ENCODE data around the gene SNRPD3.

Gene SNRPD3

DNA sequence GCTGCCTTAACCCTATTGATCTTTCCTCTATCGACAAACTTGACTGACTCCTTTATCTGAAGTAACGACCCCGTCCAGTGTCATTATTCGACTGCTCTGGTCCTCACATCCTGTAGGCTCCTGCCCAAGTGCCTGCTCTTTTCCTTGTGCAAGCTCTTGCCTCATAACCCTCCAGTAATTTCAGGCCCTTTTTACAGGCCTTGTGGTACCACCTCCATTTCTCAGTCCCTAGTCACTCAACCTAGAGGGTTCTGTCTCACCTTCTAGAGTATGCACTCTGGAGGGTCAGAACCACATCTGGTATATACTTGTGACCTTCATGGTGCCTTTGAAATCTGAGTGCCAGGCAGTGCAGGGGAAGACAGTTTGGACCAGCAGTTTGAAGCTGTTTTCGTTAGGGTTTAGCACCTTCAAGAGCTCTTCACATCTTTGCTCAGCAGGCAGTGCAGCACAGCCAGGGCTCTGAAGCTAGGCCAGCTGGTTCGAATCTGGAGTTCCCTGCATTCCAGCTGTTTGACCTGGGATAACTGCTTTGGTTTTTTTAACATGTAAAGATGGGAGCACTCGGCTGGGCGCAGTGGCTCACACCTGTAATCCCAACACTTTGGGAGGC lies 11.2 kb downstream of the SNRPD3 start:
- DNase-seq (ENCODE audit: low read depth in 4 of 4, low spot score in 1 of 4): no peak

GRCh38 chr22:24567668-24568067 lies 11.9 kb downstream of the SNRPD3 start:
- DNase-seq (ENCODE audit: low read depth in 4 of 4, low spot score in 1 of 4): no peak

GRCh38 chr22:24571266-24571665 lies 15.5 kb downstream of the SNRPD3 start:
- DNase-seq (ENCODE audit: low read depth in 4 of 4, low spot score in 1 of 4): no peak

GRCh38 chr22:24576778-24577177 lies 21.0 kb downstream of the SNRPD3 start:
- no peak for DNase-seq (ENCODE audit: low read depth in 4 of 4, low spot score in 1 of 4)

GRCh38 chr22:24578355-24579257 lies 22.8 kb downstream of the SNRPD3 start:
- DNase-seq (ENCODE audit: low read depth in 4 of 4, low spot score in 1 of 4): no peak

- no peak for DNase-seq (ENCODE audit: low read depth in 4 of 4, low spot score in 1 of 4)
Observed at GRCh38 chr22:24579258-24579601, 23.4 kb downstream of the SNRPD3 start.

- no peak for DNase-seq (ENCODE audit: low read depth in 4 of 4, low spot score in 1 of 4)
Observed at GRCh38 chr22:24580276-24580675, 24.5 kb downstream of the SNRPD3 start.

DNA sequence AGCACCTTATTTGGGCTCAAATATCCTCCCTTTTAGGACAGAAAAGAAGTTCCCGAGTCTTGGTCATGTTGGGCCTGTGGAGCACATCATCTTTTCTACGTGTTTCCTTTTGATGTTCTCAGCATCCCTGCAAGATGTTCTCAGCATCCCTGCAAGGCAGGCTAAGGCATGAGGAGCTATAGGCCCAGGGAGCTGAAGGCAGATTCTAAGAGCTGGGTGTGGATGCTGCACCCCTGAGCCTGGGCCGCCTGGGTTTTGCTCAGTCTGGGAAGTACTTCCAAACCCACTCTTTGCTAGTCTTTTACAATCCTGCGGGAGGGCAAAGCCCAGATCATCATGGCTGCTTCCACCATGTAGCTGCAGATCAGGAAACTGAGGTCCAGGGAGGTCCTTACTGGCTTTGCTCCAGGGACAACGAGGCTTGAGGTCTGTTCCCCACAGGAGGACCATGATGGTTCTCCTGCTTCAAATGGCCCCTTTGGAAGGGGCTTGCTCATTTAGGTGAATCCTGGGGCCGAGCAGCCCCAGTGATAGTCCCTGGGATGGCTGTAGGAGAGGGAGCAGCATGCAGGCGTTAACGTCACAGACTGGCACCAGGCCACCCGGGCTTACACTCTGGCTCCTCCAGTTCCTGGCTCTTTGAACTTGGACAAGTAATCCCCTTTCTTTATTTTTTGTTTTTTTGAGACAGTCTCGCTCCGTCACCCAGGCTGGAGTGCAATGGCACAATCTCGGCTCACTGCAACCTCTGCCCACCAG lies 26.4 kb downstream of the SNRPD3 start:
- no peak for DNase-seq (ENCODE audit: low read depth in 4 of 4, low spot score in 1 of 4)

DNA sequence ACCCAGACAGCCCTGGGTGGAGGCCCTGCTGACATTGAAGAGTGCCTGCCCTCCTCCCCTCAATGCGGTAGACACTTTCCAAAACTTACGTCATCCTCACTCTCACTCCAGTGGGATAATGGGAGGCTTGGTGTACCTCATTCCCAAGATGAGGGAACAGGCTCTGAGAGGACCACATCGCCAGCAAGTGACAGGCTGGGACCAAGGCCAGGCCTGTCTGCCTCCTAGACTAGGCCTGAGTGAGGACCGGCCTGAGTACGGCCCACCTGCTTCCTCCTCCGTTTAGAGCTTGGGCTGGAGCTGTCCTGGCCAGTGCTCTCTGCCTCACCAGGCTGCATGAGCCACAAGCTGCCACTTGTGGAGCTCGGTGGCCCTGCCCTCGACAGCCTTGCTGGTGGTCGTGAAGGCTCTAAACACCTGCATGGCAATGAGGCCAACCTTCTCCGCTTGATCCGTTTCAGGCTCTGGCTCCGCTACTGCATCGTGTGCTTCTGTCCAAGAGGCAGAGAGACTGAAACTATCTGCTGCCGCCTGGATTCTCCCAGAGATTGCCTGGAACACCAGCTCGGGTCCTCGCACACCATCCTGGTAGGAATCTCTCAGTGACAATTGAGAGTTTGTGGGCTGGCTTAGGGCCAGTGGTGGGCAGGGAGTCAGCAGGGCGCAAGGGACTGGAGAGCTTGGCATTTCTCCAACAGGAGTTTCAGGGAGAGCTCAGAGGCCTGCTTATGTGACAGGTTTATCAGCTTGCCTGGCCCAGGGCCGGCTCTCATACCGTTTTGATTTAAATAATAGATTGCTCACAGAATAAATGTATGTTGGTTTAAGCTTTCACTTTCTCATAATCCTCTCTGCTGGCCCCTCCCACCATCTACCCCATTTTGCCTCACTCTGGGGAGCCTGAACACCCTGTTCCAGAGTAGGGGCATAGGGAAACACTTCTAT lies 27.7 kb downstream of the SNRPD3 start:
- DNase-seq (ENCODE audit: low read depth in 4 of 4, low spot score in 1 of 4): no peak

DNA sequence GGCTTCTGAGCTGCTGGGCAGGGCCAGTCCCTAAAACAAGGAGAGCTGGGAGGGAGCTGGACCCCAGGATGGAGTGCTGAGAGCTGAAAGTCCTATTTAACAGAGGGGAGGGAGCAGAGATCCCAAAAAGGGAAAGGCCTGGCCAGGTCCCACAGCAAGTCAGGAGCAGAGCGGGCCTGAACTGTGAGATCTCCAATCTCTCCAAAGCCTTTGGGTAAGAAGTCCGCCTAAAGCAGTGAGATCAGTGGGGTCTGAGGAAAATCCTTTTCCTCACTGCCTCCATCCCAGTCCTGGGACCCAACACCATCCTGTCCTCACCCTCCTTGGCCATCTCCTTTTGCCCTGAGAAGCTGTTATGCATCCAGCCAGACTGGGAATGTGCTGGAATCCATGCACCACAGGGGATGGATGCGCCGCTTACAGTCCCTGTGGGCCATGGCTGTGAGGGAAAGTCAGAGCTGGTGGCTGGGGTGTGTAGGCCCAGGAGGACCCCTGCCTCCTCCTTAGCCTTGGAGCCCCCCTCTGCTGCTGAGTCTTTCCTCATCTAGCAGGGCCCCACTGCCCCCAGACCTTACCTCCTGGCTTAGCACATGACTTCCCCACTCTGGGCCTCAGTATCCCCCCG lies 28.5 kb downstream of the SNRPD3 start:
- no peak for DNase-seq (ENCODE audit: low read depth in 4 of 4, low spot score in 1 of 4)

DNA sequence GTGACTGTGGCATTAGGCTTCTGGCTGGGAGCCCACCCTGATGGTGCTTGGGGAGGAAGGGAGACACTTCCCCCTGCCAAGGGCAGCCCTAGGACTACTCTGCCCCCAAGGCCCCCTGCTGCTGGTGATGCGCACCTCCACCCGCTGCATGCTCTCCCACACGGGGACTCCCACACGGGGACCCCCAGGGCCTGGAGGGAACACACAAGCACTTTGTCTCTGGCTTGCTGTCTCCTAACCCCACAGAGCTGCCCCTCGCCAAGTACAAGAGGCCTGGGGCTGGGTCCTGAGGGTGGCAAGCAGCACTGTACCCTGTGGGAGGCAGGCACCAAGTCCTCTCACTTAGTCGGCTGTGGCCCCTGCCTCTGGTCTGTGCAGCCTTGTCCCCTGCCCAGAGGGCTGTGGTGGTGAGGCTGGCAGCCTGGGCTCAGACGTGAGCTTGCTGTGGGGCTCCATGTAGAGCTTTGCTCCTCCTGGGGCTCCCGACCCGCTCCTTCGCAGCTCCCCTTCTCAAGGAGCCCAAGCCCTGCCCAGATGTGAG lies 29.1 kb downstream of the SNRPD3 start:
- DNase-seq (ENCODE audit: low read depth in 4 of 4, low spot score in 1 of 4): no peak

DNA sequence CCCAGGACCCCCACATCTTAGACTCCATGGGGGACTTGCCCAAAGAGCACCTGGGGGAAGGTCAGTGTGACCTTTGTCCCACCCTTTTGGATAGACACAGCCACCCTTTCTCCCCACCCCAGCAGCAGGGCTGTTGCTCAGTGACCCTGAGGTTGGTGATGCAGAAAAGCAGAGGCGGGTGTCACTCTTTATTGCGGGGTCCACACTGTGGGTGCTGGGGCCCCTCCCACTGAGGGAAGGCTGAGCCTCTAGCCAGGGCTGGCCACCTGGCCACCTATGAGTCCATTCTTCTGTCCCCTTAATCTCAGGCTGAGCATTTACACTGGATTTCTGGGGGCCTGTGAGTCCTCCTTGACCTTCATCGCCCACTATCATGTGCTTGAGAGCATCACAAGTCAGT lies 29.7 kb downstream of the SNRPD3 start:
- DNase-seq (ENCODE audit: low read depth in 4 of 4, low spot score in 1 of 4): no peak

DNA sequence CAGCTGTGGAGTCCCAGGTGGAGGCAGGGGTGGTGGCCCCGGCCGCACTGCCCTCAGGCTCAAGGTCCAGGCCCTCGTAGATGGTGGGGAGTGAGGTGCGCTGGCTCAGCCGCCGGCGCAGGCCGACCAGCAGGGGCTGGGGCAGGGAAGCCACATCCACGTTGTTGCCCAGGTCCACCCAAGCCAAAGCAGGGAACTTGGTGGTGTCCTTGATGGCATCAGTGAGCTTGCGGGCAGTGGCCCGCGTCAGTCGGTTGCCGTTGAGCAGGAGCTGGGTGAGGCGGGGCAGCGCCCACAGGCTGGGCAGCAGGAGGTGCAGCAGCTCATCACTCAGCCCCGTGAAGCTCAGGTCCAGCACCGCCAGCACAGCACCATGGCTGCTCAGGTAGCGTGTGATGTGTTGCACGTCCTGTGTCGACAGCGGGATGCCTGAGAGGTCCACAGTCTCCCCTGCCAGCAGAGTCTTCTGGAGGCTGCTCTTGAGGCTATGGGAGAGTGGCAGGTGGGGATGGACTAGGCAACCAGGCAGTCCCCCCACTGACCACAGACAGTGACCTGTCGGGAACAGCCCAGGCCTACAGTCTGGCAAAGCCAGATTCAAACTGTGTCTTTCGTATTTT lies 30.2 kb downstream of the SNRPD3 start:
- no peak for DNase-seq (ENCODE audit: low read depth in 4 of 4, low spot score in 1 of 4)

DNA sequence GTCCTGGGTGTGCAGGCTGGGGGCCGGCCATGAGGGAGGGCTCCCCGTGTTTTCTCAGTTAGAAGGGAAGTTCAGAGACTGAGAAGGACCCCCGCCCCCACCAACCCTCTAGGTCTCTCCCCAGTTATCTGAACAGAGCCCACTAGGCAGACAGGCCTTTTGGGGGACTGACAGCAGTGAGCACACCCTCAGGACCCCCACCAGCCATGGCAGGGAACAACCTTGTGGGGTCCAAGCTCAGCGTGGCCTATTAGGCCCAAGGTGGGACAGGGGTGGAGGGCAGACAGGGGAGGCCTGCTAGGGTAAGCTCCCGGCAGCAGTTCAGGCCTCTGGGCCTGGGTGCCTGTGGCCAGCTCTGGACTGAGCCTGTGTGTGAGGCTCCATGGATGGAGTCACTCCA lies 31.5 kb downstream of the SNRPD3 start:
- no peak for DNase-seq (ENCODE audit: low read depth in 4 of 4, low spot score in 1 of 4)

GRCh38 chr22:24587948-24588347 lies 32.1 kb downstream of the SNRPD3 start:
- DNase-seq (ENCODE audit: low read depth in 4 of 4, low spot score in 1 of 4): no peak

DNA sequence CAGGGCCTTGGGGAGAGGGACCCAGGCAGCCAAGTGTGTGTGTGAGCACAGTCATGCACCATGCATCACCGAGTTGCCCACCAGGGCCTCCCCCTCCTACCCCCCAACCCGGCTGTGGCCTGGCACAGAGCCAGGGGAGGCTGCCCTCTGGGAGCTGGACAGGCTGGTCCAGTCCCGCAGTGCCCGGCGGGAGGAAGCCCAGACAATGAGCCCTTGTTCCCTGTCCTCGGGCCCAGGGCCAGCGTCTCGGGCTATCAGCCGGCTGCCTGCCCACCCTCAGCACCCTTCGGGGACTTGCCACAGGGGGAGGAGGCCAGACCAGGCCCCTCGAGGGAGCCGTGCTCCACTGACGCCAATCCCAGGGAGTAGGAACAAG lies 32.6 kb downstream of the SNRPD3 start:
- no peak for DNase-seq (ENCODE audit: low read depth in 4 of 4, low spot score in 1 of 4)

DNA sequence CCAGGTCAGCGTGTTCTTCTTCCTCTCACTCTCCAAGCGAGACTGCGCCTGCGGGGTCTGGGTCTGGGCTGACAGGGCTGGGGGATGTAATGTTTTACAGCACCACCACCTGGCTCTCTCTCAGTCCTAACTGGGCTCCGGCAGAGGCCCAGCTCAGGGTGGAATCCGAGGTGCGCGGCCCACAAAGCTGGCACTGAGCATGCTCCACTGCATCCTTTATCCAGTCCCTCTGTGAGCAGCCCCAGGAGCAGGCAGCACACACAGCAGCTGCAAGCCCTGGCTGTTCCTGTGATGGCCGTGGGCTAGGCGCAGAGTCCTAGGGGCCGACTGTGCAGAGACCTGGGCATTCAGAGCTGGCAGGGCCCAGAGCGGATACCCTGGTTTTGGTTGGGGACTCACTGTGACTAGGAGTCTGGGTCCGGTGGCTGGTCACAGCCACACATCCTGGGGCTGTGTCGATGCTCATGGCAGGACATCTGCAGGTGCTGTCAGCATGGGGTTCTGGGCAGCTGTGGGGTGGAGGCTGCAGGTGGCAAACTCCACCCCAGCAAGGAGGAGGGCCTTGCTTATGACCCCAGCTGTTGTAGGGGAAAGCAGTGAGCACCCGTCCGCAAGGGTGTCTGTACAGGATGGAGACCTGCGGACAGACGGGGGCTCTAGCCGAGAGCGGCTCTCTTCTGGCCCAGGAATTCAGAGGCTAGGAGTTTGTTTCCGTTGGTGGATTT lies 33.1 kb downstream of the SNRPD3 start:
- DNase-seq (ENCODE audit: low read depth in 4 of 4, low spot score in 1 of 4): no peak

DNA sequence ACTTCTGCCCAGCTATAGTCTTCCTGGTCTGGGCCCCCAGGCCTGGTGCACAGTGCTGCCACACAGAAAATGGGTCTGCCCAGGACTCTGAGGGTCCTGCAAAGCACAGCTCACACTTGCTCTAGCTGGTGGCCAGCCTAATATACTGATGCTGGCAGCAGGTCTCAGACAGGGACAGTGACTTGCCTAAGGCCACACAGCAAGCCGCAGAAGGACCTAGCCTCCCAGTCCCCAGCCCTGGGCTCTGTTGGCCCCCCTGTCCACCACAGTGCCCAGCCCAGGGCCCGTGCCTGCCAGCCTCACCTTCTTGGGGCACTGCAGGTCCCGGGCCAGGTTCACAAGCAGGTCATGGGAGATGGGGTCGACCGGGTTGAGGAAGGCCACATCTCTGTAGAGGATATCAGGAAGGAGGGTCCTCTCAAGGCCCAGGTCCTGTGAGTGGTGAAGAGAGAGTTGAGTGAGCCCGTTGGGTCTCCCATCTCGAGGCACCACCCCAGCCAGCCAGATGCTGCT lies 33.8 kb downstream of the SNRPD3 start:
- no peak for DNase-seq (ENCODE audit: low read depth in 4 of 4, low spot score in 1 of 4)

GRCh38 chr22:24590596-24591173 lies 34.9 kb downstream of the SNRPD3 start:
- DNase-seq (ENCODE audit: low read depth in 4 of 4, low spot score in 1 of 4): no peak

Data from stimulated activated CD4-positive, alpha-beta T cell treated with anti-CD3 and anti-CD28 coated beads, Interleukin-1b, Interleukin-23, amount 100 ng/mL, for 24 hours (primary cell).